Inflammatory macrophage (primary cell): ENCODE results near the gene CEP131.
A peak's percentile ranks its signal among the peaks of the same experiment; 100 is the strongest.

Experiments used
- DNase-seq, 2 donors: peaks; one replicate each; pipeline ENCODE4 v3.0.0-alpha.2; 2020 to 2022
- total RNA-seq, 18 experiments: gene quantifications; one replicate each; lab custom pipeline; 2026; ENCODE audit warnings: mixed read lengths in 6 of 18, inconsistent platforms in 2 of 18; lab: John Stamatoyannopoulos, UW

The CEP131 gene
- 1.4 to 14.6 (median 7.5) reads per million in 18 experiments for total RNA-seq

DNA sequence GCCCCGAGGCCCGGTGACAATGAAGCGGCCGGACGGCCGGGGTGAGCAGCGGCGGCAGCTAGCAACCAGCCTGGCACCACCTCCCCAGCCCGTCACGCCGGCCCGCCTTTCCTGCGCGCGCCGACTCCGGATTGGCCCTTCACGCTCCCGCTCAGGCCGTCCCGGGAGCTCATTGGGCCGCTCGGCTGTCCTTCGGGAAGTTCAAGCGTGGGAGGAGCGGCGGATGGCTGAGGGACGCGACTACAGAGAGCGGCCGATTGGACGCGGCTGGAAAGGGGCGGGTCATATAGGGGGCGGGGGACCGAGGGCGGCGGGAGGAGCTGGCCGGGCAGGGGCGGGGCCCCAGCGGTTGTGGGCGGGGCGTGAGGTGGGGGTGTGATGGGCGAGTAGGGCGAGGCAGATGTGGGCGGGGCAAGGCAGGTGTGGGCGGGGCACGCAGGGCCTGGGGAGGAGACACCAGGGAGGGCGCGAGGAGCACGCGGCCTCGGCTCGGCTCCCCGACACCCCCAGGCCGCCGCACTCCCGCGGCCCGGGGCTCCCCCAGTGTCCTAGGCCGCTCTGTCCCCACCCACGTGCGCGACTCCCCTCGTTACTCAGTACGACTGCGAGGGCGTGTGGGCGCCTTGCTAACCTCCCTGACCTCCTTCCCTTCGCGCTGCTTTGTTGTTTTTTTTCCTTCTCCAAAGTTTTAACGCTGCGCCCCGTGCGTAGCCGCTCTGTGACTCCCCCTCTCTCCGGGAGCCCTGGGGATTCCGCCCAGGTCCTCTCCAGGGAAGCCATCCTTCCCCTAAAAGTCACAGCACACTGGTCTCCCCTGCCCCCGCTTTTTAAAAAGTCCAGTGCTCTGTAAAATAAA, at the start of gene CEP131:
TSS of gene CEP131 (minus strand) at position 60 of the 856 bp plus-strand sequence. CDS start 2,909 bp downstream, outside the sequence.
- peak; percentile 98 to 99 for DNase-seq

DNA sequence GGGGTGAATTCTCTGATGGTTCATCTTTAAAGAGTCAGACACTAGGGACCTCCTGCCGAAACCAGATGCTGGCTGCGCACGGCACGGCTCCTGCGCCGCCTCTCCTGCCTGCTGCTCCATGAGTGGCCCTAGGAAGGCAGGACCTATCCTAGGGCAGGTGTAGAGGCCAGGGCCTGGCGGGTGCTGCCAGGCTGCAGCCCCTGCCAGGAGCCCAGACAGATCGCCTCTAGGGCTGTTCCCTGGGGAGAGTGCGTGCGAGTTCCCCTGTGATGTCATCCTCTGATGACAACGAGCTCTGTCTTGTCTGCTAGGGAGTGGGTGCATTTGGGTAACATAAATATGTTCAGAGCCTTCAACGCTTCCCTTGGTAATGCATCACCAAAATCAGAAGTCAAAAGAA, 48.5 kb upstream of the CEP131 start:
- DNase-seq, result no peak

DNA sequence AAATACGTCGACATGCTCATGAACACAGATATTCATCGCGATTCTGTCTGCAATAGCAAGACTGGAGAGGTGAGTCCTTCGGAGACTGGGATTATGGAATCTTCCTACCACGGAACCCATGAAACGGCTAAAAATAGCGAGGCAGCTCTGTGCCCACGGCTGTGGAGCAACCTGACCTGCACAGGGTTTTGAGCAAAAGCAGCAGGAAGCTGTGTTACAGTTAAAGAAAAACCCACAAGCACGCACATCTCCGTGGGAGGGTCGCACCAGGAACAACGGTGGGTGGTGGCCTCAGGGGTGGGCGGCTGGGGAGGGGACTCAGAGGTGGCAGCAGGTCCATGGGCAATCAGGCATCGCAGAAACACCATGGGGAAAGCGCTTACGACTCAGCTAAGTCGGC, 47.5 kb upstream of the CEP131 start:
- DNase-seq, result peak in 1 of 2 donors; percentile 75

DNA sequence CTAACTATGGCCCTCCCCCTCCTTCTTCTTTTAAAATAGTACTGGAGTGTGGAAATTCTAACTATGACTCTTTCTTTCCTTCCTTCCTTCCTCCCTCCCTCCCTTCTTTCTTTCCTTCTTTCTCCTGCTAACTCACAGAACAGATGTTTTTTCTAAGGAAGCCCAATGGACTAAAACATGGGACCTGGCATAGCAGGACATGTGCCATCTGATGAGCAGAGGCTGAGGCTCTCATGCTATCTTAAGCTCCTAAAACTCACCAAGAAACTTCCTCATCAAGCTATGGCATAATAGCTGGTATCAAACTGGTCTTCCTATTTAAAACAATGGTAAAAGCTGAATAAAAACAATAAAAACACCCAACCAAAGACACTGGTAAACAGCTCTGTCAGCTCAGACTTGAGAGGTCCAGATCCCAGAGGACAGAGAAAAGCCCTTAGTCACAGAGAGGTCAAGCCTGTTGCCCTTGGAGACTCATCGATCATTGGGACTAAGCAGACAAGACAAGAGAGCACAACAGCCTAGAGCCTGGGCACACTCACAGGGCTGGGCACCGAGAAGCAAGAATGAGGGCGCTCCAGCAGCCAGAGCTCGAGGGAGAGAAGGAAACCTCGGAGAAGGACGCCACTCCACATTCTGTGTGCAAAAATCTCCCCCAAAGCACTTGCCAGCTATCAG, 44.8 kb upstream of the CEP131 start:
- peak; percentile 34 to 40 for DNase-seq

DNA sequence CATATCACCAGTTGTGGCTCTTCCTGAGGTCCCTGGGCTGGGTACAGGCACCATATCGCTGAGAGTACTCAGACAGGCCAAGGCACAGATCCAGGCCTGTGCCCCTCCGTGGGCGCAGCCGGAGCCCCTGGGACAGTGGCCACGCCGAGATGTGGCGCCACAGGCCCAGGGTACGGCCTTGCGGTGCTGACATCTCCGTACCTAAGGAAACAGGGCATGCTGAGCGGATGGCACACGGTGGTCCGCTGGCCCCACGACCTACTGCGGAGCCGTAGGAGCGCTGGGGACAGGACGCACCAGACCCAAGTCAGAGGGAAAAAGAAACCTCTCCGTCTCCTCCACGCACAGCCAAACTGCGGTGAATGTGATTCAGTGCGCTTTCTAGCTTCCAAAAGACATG, 42.8 kb upstream of the CEP131 start:
- no peak for DNase-seq

DNA sequence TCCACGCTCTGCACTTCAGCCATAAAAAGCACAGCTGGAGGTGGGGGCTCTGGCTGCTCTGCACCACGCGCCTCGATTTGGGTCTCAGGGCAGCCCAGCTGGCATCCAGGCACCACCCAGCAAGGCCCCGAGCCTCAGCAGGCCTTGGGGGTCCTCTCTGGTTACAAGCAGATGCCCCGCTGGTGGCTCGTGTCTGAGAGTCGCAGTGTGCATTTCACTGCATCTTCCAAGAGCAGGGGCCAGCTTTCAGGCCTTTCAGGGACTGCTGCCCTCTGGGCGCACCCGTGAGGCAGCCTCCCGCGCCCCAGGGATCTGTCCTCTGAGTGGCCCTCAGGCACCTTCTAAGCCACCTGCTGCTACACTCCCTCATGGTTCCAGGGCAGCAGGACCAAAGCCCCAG, 41.9 kb upstream of the CEP131 start:
- no peak for DNase-seq

DNA sequence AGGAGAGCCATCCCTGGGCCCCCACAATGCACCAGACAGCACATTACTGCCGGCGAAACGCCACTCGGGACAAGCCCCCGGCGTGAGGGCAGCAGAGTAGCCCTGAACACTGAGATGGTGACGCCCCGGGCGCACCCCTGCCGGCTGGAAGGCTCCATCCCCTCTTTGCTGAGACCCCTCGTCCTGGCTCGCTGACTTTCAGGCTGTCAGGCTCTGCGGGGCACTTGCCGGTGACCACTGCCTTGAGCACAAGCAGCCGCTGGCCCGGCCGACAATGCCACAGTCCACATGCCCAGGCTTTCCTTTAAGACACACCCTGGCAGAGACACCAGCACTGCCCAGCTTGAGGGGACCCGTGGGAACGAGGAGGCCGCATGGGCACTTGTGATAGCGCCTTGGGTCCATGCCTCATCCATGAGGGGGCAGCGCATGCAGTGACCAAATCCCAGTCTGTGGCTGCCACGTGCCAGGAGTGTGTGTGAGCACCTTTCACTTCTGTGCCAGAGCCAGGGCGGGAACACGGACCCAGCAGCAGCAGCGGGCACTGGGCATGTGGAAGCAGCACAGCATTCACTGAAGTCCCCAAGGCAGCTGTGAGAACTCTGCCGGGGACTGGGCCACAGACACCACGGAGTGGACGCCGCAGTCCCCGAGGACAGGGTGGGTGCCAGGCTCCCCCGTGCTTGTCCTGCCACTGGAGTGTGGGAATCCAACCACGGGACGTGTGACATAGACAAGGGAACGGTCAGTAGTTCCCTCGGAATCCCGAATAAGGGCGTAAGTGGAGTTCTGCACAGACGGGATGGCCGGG, 40.8 kb upstream of the CEP131 start:
- DNase-seq, result no peak

DNA sequence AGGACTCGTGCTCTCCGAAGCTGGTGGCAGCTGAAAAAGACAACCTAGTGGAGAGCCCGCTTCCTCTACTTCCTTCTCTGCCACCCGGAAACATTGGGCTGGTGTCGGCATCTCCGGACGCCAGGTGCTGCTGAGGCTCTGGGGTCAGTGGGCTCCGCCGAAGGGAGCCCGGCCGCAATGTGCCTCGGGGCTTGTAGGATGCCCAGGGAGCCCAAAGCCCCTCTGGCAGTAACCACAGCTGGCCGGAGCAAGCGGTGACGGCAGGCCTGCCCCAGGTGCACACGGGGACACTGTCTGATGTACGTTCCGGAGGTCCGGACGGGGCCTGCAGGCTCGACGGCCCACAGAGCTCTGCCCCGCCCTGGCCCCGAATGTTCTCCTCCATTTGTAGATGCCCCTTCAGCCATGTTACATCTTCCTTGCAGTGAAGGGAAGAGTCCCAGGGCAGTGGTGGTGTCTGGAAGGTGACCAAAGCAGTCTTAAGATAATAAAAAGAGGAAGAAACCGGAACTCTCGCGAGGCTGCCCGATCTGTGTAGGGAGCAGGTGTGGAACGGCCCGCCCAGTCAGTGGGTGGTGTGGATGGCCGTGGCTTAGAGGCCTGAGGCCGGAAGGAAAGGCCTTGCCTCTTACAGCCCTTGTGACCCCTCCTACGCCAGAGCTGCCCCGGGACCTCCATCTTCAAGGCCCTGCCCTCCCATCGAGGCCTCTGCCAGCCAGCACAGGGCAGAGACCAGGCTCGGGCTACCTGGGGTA, 39.0 kb upstream of the CEP131 start:
- DNase-seq, result no peak

DNA sequence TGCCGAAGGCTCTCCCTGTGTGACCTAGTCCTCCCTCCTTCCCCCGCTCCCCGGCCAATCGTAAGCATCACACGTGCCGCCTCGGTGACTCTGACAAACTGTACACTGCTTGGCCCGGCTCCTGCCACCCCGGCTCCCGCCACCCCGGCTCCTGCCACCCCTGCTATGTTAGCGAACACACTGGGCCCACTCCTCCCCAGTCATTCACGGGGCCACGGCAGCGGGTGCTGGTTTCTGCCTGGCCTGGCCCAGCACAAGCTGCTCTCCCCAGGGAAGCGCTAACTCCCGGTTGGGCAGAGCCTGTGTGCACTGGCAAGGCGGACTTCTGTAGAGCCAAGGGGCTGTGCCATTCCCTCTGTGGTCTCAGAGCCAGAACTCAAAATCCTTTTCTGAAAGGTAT, 38.3 kb upstream of the CEP131 start:
- no peak for DNase-seq

DNA sequence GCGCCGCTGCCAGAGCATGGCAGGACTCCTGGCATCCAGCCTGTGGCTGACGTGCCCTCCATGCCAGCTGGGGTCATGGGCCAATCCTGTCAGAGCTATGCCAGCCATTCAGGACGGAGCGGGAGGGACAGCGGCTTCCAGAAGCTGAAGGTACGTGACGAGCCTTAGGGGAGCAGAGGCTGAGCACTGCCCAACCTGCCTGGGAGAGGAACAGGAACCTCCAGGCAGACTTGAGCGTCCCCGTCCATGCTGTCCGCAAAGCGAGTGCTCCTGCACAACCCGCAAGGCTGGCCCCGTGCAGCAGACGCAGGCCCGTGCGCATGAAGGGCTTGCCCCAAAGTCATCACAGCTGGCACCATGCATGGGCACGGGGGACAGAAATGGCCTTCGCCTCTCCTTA, 37.9 kb upstream of the CEP131 start:
- DNase-seq, result no peak

DNA sequence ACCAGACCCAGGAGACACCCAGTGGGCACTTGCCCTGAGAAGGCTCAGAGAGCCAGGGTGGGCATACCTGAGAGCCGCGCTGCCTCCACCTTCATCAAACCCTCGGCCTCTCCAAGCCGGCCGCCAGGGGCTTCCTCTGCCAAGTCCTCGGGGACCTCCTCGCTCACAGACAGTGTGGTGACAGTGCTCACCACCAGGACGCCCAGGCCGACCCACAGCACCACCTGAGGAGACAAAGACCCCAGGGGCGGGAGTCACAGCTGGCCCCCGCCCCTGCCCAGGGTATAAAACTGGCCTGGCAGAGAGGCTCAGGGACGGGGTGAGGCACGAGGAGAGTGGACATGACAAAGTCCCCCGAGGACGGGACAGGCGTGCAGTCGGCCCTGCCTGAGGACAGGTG, 37.4 kb upstream of the CEP131 start:
- DNase-seq, result no peak

DNA sequence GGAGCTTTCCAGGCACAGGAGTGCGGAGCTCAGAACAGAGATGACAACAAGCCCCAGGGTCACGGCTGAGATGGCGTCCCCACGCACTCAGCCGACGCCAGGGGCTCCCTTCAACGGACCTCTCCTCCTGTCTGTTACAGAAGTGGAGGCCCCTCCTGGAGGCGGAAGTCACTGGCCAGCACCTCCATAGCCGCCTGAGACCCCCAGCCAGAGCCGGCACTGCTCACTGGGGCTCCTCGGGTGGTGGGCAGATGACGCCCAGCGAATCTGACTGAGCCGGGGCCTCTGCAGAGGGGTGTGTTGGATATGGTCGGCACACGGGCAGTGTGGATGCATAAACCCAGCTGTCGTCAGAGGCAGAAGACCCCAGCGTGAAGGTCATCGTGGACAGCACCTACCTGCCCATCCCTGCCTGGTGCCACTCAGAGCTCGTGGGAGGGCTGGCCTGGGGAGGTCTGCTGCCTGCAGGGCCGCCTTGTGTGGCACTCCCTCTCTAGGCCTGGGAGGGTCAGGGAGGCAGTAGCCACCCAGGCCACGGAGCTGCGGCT, 36.4 kb upstream of the CEP131 start:
- DNase-seq, result no peak

DNA sequence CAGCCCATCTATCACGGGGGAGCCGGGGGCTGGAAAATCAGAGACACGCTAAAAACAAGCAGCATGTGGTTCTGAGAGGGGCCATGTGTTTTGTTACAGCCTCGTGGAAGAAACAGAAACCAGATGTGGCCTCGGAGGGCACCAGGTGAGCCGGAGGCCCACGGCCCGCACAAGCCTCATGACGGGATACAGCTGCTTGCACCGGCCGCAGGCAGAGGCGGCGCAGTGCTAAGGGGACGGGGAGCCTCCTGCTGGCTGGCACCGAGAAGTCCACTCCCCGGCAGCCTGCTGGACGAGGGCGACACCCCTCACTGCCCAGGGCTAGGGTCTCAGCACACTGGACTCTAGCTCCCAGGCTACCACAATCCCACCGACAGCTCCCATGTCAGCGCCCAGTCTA, 35.5 kb upstream of the CEP131 start:
- DNase-seq, result no peak

DNA sequence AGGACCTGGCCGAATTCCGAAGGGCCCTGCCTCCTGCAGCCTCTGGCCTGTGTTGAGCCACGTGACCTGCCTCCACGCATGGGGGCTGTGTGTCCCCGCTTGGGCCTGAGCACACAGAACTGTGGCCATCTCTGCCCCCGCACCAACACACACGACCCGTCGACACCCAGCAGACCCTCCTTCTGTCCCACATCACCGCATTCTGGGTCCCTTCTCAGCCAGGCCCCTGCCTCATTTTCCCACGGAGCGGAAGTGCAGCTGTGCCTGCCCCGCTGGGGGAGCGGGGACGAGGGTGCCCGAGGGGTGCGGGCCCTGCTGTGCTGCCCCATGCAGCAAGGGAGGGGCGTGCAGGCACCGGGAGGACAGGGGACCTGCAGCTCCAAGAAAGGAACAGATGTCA, 34.8 kb upstream of the CEP131 start:
- no peak for DNase-seq

DNA sequence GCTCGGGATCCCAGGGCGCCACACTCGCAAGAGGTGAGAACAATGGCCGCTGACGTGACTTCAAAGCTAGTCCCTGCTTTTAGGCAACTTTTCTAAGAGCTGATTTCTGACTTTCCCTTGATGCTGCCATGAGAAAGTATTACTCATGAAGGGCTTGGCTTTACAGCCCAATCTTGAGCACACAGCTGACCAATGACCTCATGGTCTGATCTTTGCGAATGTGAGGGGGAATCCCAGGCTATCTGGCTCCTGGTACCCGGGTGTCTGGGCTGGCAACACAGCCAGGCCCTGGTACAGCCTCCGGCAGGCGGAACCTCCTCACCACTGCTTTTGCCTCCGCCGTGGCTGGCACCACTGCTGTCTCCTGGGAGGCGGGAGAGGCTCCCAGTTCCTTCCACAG, 33.9 kb upstream of the CEP131 start:
- peak in 1 of 2 donors; percentile 31 for DNase-seq

DNA sequence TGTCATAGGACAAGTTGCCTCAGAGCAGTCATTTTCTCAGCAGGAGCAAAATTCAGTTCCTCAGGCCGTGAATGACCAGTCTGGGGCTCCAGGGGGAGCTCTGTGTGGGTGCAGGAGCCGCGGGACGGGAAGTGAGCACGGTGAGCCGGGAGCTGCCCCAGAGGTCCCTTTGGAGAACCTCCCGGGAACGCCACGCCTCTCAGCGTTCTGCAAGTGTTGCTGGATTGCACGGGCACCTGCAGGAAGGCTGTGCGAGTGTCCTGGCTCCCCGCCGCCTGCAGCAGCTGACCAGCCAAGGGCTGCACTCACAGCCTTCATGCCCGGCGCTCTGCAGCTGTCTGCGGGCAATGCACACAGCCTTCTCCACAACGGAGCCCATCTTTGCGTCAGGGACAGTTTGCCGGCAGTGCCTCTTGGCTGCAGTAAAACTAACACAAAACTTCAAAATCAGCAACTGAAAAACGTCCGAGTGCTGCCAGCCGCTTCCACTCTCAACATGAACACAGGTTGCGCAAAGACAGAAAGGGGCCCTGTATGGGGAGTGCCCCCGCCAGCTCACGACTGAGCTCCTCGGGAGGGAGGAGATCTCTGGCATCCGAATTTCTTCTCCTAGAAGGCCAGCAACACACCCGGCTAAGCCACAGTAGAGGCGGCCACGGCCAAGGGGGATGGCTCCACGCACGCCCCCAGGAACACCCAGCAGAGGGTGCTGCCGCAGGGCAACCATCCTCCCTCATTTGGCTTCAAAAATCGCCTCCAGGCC, 32.4 kb upstream of the CEP131 start:
- DNase-seq, result peak; percentile 90 to 92

DNA sequence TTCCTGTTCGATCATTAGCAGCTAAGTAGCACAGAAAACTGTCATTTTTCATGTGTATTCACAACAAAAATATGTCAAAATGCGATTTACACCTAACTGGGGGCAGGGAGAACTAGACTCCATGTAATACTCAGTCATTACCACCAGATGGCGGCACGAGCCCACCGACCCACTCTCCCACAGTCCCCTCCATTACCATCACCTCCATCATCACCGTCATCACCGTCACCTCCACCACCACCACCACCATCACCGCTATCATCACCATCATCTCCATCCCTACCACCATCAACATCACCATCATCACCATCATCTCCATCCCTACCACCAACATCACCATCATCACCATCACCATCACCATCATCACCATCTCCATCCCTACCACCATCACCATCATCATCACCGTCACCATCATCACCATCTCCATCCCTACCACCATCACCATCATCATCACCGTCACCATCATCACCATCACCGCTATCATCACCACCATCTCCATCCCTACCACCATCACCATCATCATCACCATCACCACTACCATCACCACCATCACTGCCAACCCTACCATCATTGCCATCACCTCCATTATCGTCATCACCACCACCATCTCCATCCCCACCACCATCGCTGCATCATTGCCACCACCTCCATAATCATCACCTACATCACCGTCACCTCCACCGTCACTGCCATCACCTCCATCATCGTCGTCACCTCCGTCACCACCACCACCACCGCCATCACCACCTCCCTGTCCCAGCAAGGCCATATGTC, 30.8 kb upstream of the CEP131 start:
- no peak for DNase-seq

DNA sequence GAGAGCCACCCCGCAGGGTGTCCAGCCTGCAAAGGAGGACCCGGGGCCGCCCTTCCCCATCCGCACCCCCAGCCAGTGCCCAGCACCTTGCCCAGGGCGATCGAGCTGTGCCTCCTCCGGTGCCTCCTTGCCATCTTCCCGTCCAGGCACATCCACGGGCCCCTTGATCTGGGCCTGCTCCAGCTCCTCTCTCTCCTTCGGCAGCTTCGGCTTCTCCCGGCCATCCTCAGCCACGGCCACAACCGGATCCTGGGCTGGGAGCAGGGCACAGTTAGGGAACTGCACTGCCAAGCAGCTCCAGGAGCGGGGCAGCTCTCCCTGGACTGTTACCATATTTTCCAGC, 30.2 kb upstream of the CEP131 start:
- no peak for DNase-seq

DNA sequence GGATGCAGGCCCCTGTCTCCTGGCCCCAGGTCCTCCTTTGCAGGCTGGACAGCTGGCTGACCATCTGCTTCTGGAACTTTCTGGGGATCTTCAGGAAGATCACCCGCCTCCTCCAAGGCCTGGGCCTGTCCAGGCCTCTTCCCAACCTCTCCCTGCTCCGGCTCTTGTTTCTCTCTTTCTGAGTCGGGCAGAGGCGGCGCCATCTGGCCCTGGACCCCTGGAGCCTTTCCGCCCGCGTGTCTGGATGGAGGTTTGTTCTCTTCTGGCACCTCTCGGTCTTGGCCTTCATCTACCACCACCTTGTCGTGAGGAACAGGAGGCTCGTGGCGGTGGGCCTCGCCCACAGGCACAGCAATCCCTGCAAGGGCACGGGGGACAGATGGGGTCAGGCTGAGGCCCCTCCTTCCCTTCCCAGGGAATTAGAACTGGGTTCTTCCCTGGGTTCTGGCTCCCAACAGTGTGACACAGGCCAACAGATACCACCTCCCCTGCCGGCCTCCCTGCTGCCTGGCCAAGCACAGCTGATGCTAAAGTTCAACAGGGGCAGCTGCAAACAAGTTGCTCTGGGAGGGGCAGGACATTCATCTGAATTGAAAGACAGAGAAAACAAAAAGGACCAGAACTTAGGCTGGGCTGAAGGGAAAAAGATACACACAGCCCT, 29.7 kb upstream of the CEP131 start:
- no peak for DNase-seq

DNA sequence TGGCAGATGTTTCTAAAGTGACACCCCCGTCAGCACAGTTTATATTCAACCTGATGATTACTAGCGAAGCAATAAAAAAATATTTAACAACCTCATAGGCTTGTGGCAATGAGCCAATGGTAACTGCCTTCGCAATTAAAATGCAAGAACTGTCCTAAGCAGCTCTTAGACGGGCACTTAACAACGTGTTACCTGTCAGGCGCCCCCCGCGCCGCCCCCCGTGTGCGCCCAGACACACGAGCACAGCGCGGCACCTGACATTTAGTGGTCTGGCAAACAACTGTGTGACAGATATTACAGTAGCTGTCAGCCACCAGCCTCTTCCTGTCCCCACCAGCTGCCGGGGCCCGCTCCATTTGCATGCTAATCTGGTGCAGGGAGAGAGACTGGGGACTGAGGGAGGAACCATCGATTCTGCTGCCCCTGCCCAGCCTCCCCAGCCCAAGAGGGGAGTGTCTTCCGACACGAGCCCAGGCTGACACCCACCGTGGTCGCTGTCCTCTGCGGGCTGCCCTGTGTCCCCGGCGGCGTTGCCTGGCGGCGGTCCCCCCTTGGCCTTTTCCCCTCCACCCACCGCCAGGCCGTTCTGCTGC, 29.0 kb upstream of the CEP131 start:
- DNase-seq, result no peak
